Astrocyte of the spinal cord (primary cell): Measurements from ENCODE around the gene MOGAT3.

ENCODE experiments used
- DNase-seq: peaks from one replicate; pipeline ENCODE4 v3.0.0; 2011; ENCODE audit warnings: low read depth, low spot score
- H3K4me3 ChIP-seq: 2 replicates; pipeline ENCODE4 v1.5.1; 2011; ENCODE audit warnings: low read depth, mild to moderate bottlenecking, low read length, moderate library complexity
- CTCF ChIP-seq: IDR thresholded peaks from 2 replicates; pipeline ENCODE4 v1.5.1; 2012; ENCODE audit warnings: low read depth, mild to moderate bottlenecking, low read length, inconsistent platforms
- in situ Hi-C: cut with HindIII; loops from 2 replicates; pipeline ENCODE4 v1.10.0; 2017; ENCODE audit warnings: low sequenced_read_pairs

MOGAT3 gene

GRCh38 chr7:101233907-101234547, 33.2 kb upstream of the MOGAT3 start:
- H3K4me3 ChIP-seq, result no peak overlapping the region
- no peak for TF ChIP-seq CTCF
- in situ Hi-C loops, result no loop called here
- DNase-seq, result no peak

GRCh38 chr7:101232141-101232850, 31.5 kb upstream of the MOGAT3 start:
- in situ Hi-C loops, result no loop called here
- no peak for DNase-seq
- TF ChIP-seq CTCF, result no peak
- no peak overlapping the region for H3K4me3 ChIP-seq

GRCh38 chr7:101231644-101232043, 30.8 kb upstream of the MOGAT3 start:
- no peak overlapping the region for H3K4me3 ChIP-seq
- no peak for DNase-seq
- TF ChIP-seq CTCF, result no peak
- in situ Hi-C loops, result no loop called here

- in situ Hi-C loops, result no loop called here
- no peak for DNase-seq
Measured at GRCh38 chr7:101226721-101227120, 25.9 kb upstream of the MOGAT3 start.

GRCh38 chr7:101225650-101226049, 24.8 kb upstream of the MOGAT3 start:
- in situ Hi-C loops, result no loop called here
- no peak overlapping the region for H3K4me3 ChIP-seq
- no peak for DNase-seq
- no peak for TF ChIP-seq CTCF

More at GRCh38 chr7:101226721-101227120, 25.9 kb upstream of the MOGAT3 start:
- no peak for TF ChIP-seq CTCF
- H3K4me3 ChIP-seq, result no peak overlapping the region

GRCh38 chr7:101223528-101223927, 22.7 kb upstream of the MOGAT3 start:
- in situ Hi-C loops, result no loop called here
- no peak overlapping the region for H3K4me3 ChIP-seq
- TF ChIP-seq CTCF, result no peak
- DNase-seq, result no peak
